Endodermal cell (in vitro differentiated cells): ENCODE measurements around the gene P3H3. TPM values are rescaled to one million over a fixed set of nuclear protein-coding genes. Genes with fewer than 3 reads are reported as not detected.

ENCODE experiments used
- DNase-seq: peaks from one replicate; pipeline ENCODE4 v3.0.0-alpha.2; 2017
- H3K27ac ChIP-seq: 2 replicates; pipeline ENCODE4 v1.5.1; 2013; ENCODE audit warnings: mild to moderate bottlenecking, low read depth, low read length, moderate library complexity
- H3K27me3 ChIP-seq: 2 replicates; pipeline ENCODE4 v1.6.1; 2013; ENCODE audit warnings: mild to moderate bottlenecking, low read length, moderate library complexity; ENCODE audit not compliant: insufficient read depth, control insufficient read depth, poor library complexity, severe bottlenecking
- H3K36me3 ChIP-seq: 2 replicates; pipeline ENCODE4 v1.7.0; 2013; ENCODE audit warnings: mild to moderate bottlenecking, low read length, moderate library complexity; ENCODE audit not compliant: control insufficient read depth, insufficient read depth
- H3K4me1 ChIP-seq: one replicate; pipeline ENCODE4 v1.7.0; 2013; ENCODE audit warnings: low read length; ENCODE audit not compliant: control insufficient read depth, insufficient read depth
- H3K4me3 ChIP-seq: 2 replicates; pipeline ENCODE4 v1.5.1; 2013; ENCODE audit warnings: mild to moderate bottlenecking, low read length, moderate library complexity
- H3K9ac ChIP-seq: 2 replicates; pipeline ENCODE4 v1.6.1; 2013; ENCODE audit warnings: mild to moderate bottlenecking, low read length, moderate library complexity; ENCODE audit not compliant: poor library complexity, severe bottlenecking; ENCODE audit errors: extremely low read depth
- H3K9me3 ChIP-seq: 2 replicates; pipeline ENCODE4 v1.6.1; 2013; ENCODE audit warnings: mild to moderate bottlenecking, low read length, moderate library complexity; ENCODE audit not compliant: control insufficient read depth
- H3K27ac Mint-ChIP-seq: 2 replicates; pipeline ENCODE4 v1.8.0; 2020; ENCODE audit warnings: mixed read lengths
- H3K27me3 Mint-ChIP-seq: 2 replicates; pipeline ENCODE4 v1.8.0; 2021; ENCODE audit warnings: mild to moderate bottlenecking, mixed read lengths; ENCODE audit not compliant: insufficient read depth
- H3K36me3 Mint-ChIP-seq: 2 replicates; pipeline ENCODE4 v1.8.0; 2020; ENCODE audit warnings: low read depth, mixed read lengths
- H3K4me1 Mint-ChIP-seq: 2 replicates; pipeline ENCODE4 v1.8.0; 2020; ENCODE audit warnings: mixed read lengths
- H3K4me3 Mint-ChIP-seq: 2 replicates; pipeline ENCODE4 v1.8.0; 2020; ENCODE audit warnings: mild to moderate bottlenecking, moderate library complexity, mixed read lengths
- H3K9me3 Mint-ChIP-seq: 2 replicates; pipeline ENCODE4 v1.8.0; 2020; ENCODE audit warnings: mild to moderate bottlenecking, mixed read lengths
- WGBS, 2 experiments: methylation state at CpG; one replicate each; pipeline versions ENCODE4 v1.1.5 to v1.1.7; 2013; ENCODE audit warnings: missing lambda C conversion rate in 2 of 2, mixed read lengths in 1 of 2; ENCODE audit not compliant: insufficient coverage in 1 of 2, insufficient read length in 1 of 2; 5-methylcytosine and 5-hydroxymethylcytosine counted together
- total RNA-seq, 2 donors: library from RNA; stranded (reverse); fragmentation: NEBNext Ultra II Directional in 1 of 2; extraction: Animal tissue kit (Norgen Biotek cat#: 25700) in 1 of 2; gene quantifications; 2 replicates in 1 of 2; 3 replicates in 1 of 2; pipeline ENCODE4 v1.2.1, GENCODE V29; 2021
- TF ChIP-seq, protein P1 (sequence below): fragments of 200-600 bp; sonication (generic); conservative IDR thresholded peaks from 2 replicates; pipeline ENCODE4 v1.5.0; 2021; ENCODE audit warnings: antibody characterized with exemption, mild to moderate bottlenecking

The P3H3 gene
- total RNA-seq, 2 donors from 2014 or later = 58.4 to 63.1 TPM

DNA sequence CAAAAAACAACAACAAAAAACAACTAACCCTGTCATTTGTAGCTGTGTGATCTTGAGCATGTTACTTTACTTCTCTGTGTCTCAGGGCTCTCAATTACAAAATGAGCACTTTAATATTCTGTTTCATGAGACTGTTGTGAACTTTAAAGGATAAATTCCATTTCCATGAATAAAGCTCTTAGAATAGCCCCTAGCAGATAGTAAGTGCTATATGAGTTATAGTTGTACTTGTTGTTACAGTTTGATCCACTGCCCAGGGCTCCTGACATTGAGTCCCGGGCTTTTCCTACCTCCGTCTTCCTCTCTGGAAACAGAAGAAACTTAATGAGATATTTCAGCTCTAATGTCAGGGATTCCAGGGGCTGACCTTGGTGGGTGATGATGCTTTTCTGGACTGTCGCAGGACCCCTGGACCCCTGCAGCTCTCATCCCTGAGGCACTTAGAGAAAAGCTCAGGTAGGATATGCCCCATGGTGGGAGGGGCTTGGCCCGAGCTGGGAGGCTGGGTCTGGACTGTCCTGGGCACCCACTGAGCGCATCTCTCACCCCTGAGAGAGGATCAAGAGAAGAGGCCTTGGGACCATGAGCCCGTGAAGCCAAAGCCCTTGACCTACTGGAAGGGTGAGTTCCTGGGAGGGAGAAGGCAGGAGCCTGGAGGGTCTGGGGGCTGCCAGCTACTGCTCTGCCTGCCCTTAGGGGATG is 5.1 kb downstream of the P3H3 start:
- H3K27me3 ChIP-seq = no peaks in the 10 kb centered on the region
- H3K4me3 Mint-ChIP-seq = no peak overlapping the region
- H3K36me3 Mint-ChIP-seq = peaks cover 62% of the 10 kb centered on the region
- TF ChIP-seq, protein P1, sequence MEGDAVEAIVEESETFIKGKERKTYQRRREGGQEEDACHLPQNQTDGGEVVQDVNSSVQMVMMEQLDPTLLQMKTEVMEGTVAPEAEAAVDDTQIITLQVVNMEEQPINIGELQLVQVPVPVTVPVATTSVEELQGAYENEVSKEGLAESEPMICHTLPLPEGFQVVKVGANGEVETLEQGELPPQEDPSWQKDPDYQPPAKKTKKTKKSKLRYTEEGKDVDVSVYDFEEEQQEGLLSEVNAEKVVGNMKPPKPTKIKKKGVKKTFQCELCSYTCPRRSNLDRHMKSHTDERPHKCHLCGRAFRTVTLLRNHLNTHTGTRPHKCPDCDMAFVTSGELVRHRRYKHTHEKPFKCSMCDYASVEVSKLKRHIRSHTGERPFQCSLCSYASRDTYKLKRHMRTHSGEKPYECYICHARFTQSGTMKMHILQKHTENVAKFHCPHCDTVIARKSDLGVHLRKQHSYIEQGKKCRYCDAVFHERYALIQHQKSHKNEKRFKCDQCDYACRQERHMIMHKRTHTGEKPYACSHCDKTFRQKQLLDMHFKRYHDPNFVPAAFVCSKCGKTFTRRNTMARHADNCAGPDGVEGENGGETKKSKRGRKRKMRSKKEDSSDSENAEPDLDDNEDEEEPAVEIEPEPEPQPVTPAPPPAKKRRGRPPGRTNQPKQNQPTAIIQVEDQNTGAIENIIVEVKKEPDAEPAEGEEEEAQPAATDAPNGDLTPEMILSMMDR = no peak
- no peak overlapping the region for H3K27ac Mint-ChIP-seq
- no peak overlapping the region for H3K27ac ChIP-seq
- peaks cover 3% of the 10 kb centered on the region for H3K27me3 Mint-ChIP-seq
- H3K9me3 ChIP-seq = no peaks in the 10 kb centered on the region
- no peak overlapping the region for H3K9ac ChIP-seq
- no peaks in the 10 kb centered on the region for H3K9me3 Mint-ChIP-seq
- H3K4me1 Mint-ChIP-seq = peaks cover 6% of the 10 kb centered on the region
- peaks cover 57% of the 10 kb centered on the region for H3K36me3 ChIP-seq
- no peak for DNase-seq
- no peaks in the 10 kb centered on the region for H3K4me1 ChIP-seq
- H3K4me3 ChIP-seq = no peak overlapping the region
- 92 to 96% methylated on average over 4 to 6 of the region's 6 CpGs for WGBS, 2 experiments

DNA sequence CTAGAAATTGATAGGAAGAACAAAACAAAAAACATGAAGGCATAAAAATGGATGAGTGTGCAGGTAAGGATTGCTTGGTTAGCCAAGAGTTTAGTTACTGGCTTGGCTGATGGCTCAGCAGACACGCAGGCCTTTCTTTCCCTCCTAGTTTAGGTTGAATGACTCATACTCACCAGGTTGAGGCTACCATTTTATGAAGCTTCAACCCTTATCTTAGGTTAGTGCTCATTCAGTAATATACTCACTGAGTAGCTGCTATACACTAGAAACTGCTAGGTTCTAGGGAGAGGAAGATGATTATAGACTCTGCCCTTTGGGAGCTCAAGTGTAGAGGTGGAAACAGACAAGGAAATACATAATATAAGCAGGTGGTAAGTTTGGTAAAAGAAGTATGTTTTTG is 6.0 kb downstream of the P3H3 start:
- Histone ChIP-seq H3K36me3 (peaks cover 66% of the 10 kb centered on the region), H3K27ac (no peak overlapping the region), H3K27me3 (no peaks in the 10 kb centered on the region), H3K9ac (no peak overlapping the region), H3K9me3 (no peaks in the 10 kb centered on the region), H3K4me3 (no peak overlapping the region), H3K4me1 (no peaks in the 10 kb centered on the region)
- H3K27ac Mint-ChIP-seq = no peak overlapping the region
- peaks cover 71% of the 10 kb centered on the region for H3K36me3 Mint-ChIP-seq
- no peaks in the 10 kb centered on the region for H3K9me3 Mint-ChIP-seq
- peaks cover 6% of the 10 kb centered on the region for H3K4me1 Mint-ChIP-seq
- DNase-seq = no peak
- TF ChIP-seq, protein P1 = no peak
- WGBS, 2 experiments = 100% methylated on average over 1 of the region's 1 CpG; no CpG with 5 or more reads in 1 of the 2 experiments
- no peak overlapping the region for H3K4me3 Mint-ChIP-seq
- peaks cover 10% of the 10 kb centered on the region for H3K27me3 Mint-ChIP-seq

DNA sequence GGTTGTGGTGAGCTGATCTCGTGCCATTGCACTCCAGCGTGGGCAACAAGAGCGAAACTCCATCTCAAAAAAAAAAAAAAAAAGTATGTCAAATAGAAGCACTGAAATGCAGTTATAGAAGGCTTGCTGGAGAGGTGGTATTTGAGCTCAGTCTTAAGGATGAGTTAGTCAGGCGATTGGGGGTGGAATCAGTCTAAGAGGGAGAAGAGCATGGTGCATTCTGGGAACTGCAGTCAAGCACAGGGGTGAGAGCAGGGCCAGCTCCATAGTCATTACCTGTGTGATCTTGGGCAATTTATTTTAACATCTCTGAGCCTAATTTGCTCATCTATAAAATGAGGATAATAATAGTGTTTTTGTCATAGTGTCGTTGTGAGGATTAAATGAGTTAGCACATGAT is 6.7 kb downstream of the P3H3 start:
- DNase-seq = no peak
- H3K36me3 ChIP-seq = peaks cover 69% of the 10 kb centered on the region
- peaks cover 73% of the 10 kb centered on the region for H3K36me3 Mint-ChIP-seq
- no peak overlapping the region for H3K9ac ChIP-seq
- H3K4me1 ChIP-seq = peaks cover 2% of the 10 kb centered on the region
- no peaks in the 10 kb centered on the region for H3K27me3 ChIP-seq
- H3K4me1 Mint-ChIP-seq = peaks cover 6% of the 10 kb centered on the region
- H3K4me3 Mint-ChIP-seq = no peak overlapping the region
- no peak overlapping the region for H3K4me3 ChIP-seq
- 80 to 93% methylated on average over 3 to 5 of the region's 5 CpGs for WGBS, 2 experiments
- no peaks in the 10 kb centered on the region for H3K9me3 Mint-ChIP-seq
- TF ChIP-seq, protein P1 = no peak
- H3K27me3 Mint-ChIP-seq = peaks cover 10% of the 10 kb centered on the region
- H3K27ac Mint-ChIP-seq = peak overlapping the region; percentile 0
- H3K27ac ChIP-seq = no peak overlapping the region
- H3K9me3 ChIP-seq = no peaks in the 10 kb centered on the region
